ENCODE measurements around the gene EFCAB11. TPM values are rescaled to one million over a fixed set of nuclear protein-coding genes. Genes with fewer than 3 reads are reported as not detected.

Gene EFCAB11
- total RNA-seq, 2 donors from 2014 or later: 3.1 to 8.9 TPM

- H3K36me3 ChIP-seq: no peaks in the 10 kb centered on the region
- no peak overlapping the region for H3K4me3 ChIP-seq
- DNase-seq (ENCODE audit: low spot score) (no peak), ATAC-seq (ENCODE audit: insufficient number of reproducible peaks, low FRiP score, low read depth) (no peak)
- H3K9me3 ChIP-seq: no peaks in the 10 kb centered on the region
- no peaks in the 10 kb centered on the region for H3K4me1 ChIP-seq (ENCODE audit: control insufficient read depth in 1 of 2, low read depth in 2 of 2)
- no peak overlapping the region for H3K27ac ChIP-seq
- TF ChIP-seq CTCF (IDR thresholded peaks at IDR 0.05): no peak
- H3K27me3 ChIP-seq (replicated peaks; ENCODE audit: insufficient read depth): no peaks in the 10 kb centered on the region
These were observed 151.0 kb downstream of the EFCAB11 start for GRCh38 chr14:89803542-89803941.

DNA sequence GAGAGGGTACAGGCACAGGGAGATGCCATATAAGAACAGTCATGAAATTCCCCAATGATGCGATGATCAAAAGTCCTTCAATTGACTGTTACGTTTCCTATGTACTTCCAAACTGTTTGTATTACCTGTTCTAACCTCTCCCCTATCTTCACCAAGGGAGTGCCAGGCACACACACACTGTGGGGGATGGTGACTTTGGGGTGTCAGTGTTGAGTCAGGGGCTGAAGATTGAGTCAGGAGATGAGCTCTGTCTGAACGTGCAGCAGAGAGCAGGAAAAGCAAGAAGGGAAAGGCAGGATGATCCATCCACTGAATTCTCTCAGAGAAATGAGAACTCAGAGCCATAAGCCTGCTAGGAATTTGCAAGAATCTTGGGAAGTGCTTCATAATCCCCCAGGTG is 153.4 kb downstream of the EFCAB11 start:
- Histone ChIP-seq H3K4me3 (no peak overlapping the region), H3K4me1 (ENCODE audit: control insufficient read depth in 1 of 2, low read depth in 2 of 2) (no peaks in the 10 kb centered on the region), H3K27me3 (replicated peaks; ENCODE audit: insufficient read depth) (no peaks in the 10 kb centered on the region), H3K27ac (no peak overlapping the region), H3K9me3 (no peaks in the 10 kb centered on the region), H3K36me3 (no peaks in the 10 kb centered on the region)
- no peak for TF ChIP-seq CTCF (IDR thresholded peaks at IDR 0.05)
- no peak for ATAC-seq (ENCODE audit: insufficient number of reproducible peaks, low FRiP score, low read depth)
- no peak for DNase-seq (ENCODE audit: low spot score)

DNA sequence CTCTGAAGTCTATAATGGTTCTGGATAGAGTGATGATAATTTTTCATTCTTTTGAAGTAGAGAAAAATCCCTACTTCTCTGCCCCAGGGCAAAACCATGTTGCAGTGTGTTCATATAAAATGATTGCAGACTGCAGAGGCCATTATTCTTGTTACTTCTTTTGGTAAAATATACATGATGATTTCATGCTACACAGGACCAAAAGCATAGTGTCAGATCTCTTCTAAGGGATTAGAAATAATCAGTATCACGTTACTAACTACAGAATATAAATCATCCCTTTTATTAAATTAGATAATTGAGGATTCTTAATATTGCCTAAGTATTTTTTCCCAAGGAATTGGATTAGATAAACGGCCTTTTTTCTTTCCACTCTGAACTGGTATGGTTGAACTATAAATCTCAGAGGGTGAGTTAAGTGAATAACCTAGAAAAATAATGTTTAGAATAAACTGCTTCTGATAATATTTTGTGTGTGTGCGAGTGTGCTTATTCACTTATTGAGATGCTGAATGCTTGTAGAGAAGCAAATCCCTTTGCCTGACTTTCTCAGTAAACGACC is 156.2 kb downstream of the EFCAB11 start:
- no peak for DNase-seq (ENCODE audit: low spot score)
- Histone ChIP-seq H3K27ac (no peak overlapping the region), H3K9me3 (no peaks in the 10 kb centered on the region), H3K4me3 (no peak overlapping the region), H3K27me3 (replicated peaks; ENCODE audit: insufficient read depth) (no peaks in the 10 kb centered on the region), H3K4me1 (ENCODE audit: control insufficient read depth in 1 of 2, low read depth in 2 of 2) (no peaks in the 10 kb centered on the region), H3K36me3 (no peaks in the 10 kb centered on the region)
- no peak for ATAC-seq (ENCODE audit: insufficient number of reproducible peaks, low FRiP score, low read depth)
- TF ChIP-seq CTCF (IDR thresholded peaks at IDR 0.05): no peak

- no peak for ATAC-seq (ENCODE audit: insufficient number of reproducible peaks, low FRiP score, low read depth)
- no peak for DNase-seq (ENCODE audit: low spot score)
- no peak for TF ChIP-seq CTCF (IDR thresholded peaks at IDR 0.05)
- Histone ChIP-seq H3K27ac (no peak overlapping the region), H3K4me3 (no peak overlapping the region), H3K9me3 (no peaks in the 10 kb centered on the region), H3K27me3 (replicated peaks; ENCODE audit: insufficient read depth) (no peaks in the 10 kb centered on the region), H3K36me3 (no peaks in the 10 kb centered on the region), H3K4me1 (ENCODE audit: control insufficient read depth in 1 of 2, low read depth in 2 of 2) (no peaks in the 10 kb centered on the region)
These were observed 157.4 kb downstream of the EFCAB11 start for GRCh38 chr14:89797148-89797547.

DNA sequence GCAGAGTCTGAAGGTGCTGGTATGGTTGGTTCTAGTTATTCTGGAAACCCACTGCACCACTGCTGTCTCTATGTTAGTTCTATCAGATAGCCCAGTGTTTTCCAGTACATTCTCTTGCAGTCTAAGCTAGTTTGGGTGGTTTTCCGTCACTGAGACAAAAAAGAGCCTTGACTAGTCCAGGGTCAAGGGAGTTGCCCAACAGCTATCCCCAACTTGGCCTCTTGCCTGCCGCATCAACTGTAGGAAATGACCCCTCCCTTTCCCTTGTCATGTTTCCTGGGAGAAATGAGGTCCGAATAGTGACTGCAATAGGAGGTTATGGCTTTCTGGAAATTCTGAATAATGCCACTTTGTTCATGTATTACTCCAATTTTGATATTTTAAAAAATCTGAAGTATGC is 160.4 kb downstream of the EFCAB11 start:
- H3K36me3 ChIP-seq: no peaks in the 10 kb centered on the region
- H3K4me1 ChIP-seq (ENCODE audit: control insufficient read depth in 1 of 2, low read depth in 2 of 2): peaks cover 0 to 3% of the 10 kb centered on the region in 2 donors
- no peak for DNase-seq (ENCODE audit: low spot score)
- no peak overlapping the region for H3K4me3 ChIP-seq
- no peak overlapping the region for H3K27ac ChIP-seq
- ATAC-seq (ENCODE audit: insufficient number of reproducible peaks, low FRiP score, low read depth): no peak
- no peaks in the 10 kb centered on the region for H3K9me3 ChIP-seq
- no peak for TF ChIP-seq CTCF (IDR thresholded peaks at IDR 0.05)
- H3K27me3 ChIP-seq (replicated peaks; ENCODE audit: insufficient read depth): no peaks in the 10 kb centered on the region

Data from thoracic aorta (tissue), 2 donors.